Progenitor cell of endocrine pancreas (in vitro differentiated cells): ENCODE results near the gene GCN1. TPM values are rescaled to one million over a fixed set of nuclear protein-coding genes. Genes with fewer than 3 reads are reported as not detected.

ENCODE experiments used
- DNase-seq: peaks from one replicate; pipeline ENCODE4 v3.0.0; 2021; ENCODE audit warnings: low spot score; ENCODE audit not compliant: unreplicated experiment
- H3K27ac Mint-ChIP-seq: 2 replicates; pipeline ENCODE4 v1.8.0; 2021; ENCODE audit warnings: mild to moderate bottlenecking, moderate library complexity, mixed read lengths
- H3K27me3 Mint-ChIP-seq: 2 replicates; pipeline ENCODE4 v1.8.0; 2021; ENCODE audit warnings: mixed read lengths
- H3K36me3 Mint-ChIP-seq: 2 replicates; pipeline ENCODE4 v1.8.0; 2022; ENCODE audit warnings: mixed read lengths; ENCODE audit not compliant: insufficient read depth
- H3K4me1 Mint-ChIP-seq: 2 replicates; pipeline ENCODE4 v1.8.0; 2021; ENCODE audit warnings: low read depth, mixed read lengths
- H3K4me3 Mint-ChIP-seq: 2 replicates; pipeline ENCODE4 v1.8.0; 2021; ENCODE audit warnings: low read depth, mild to moderate bottlenecking, moderate library complexity, mixed read lengths
- H3K9me3 Mint-ChIP-seq: 2 replicates; pipeline ENCODE4 v1.8.0; 2021; ENCODE audit warnings: low read depth, mixed read lengths
- CTCF ChIP-seq: fragments of 200-600 bp; sonication (generic); IDR thresholded peaks from one replicate; pipeline ENCODE4 v1.5.0; 2021; ENCODE audit warnings: antibody characterized with exemption, mild to moderate bottlenecking; ENCODE audit not compliant: unreplicated experiment
- total RNA-seq: library from RNA; stranded (reverse); gene quantifications from 2 replicates; pipeline ENCODE4 v1.2.1, GENCODE V29; 2021

Gene GCN1
- total RNA-seq, 1 donor from 2014 or later: 117 TPM

GRCh38 chr12:120125029-120125428 is 69.5 kb downstream of the GCN1 start:
- DNase-seq: no peak
- Mint-ChIP-seq H3K4me1 (no peaks in the 10 kb centered on the region), H3K4me3 (no peak overlapping the region), H3K27me3 (no peaks in the 10 kb centered on the region), H3K27ac (no peak overlapping the region), H3K36me3 (peaks cover 16% of the 10 kb centered on the region), H3K9me3 (no peaks in the 10 kb centered on the region)
- no peak for TF ChIP-seq CTCF

- Mint-ChIP-seq H3K27me3 (no peaks in the 10 kb centered on the region), H3K4me1 (peaks cover 12% of the 10 kb centered on the region), H3K27ac (no peak overlapping the region), H3K36me3 (peaks cover 1% of the 10 kb centered on the region), H3K4me3 (no peak overlapping the region), H3K9me3 (no peaks in the 10 kb centered on the region)
- TF ChIP-seq CTCF: no peak
- DNase-seq: no peak
Measured at GRCh38 chr12:120121766-120122293, 72.7 kb downstream of the GCN1 start.

GRCh38 chr12:120121343-120121742 is 73.2 kb downstream of the GCN1 start:
- H3K4me1 Mint-ChIP-seq: peaks cover 12% of the 10 kb centered on the region
- no peak overlapping the region for H3K27ac Mint-ChIP-seq
- no peak for DNase-seq
- no peaks in the 10 kb centered on the region for H3K36me3 Mint-ChIP-seq
- H3K9me3 Mint-ChIP-seq: no peaks in the 10 kb centered on the region
- no peak for TF ChIP-seq CTCF
- H3K4me3 Mint-ChIP-seq: no peak overlapping the region
- H3K27me3 Mint-ChIP-seq: no peaks in the 10 kb centered on the region

GRCh38 chr12:120119271-120119973 is 75.1 kb downstream of the GCN1 start:
- no peak for TF ChIP-seq CTCF
- Mint-ChIP-seq H3K9me3 (no peaks in the 10 kb centered on the region), H3K4me1 (peaks cover 25% of the 10 kb centered on the region), H3K27me3 (no peaks in the 10 kb centered on the region), H3K27ac (no peak overlapping the region), H3K4me3 (no peak overlapping the region), H3K36me3 (peaks cover 4% of the 10 kb centered on the region)
- DNase-seq: no peak

- no peak for TF ChIP-seq CTCF
- Mint-ChIP-seq H3K36me3 (peaks cover 4% of the 10 kb centered on the region), H3K9me3 (no peaks in the 10 kb centered on the region), H3K27ac (no peak overlapping the region), H3K27me3 (no peaks in the 10 kb centered on the region), H3K4me3 (peak overlapping the region; percentile 79), H3K4me1 (peaks cover 25% of the 10 kb centered on the region)
- DNase-seq: no peak
Measured at GRCh38 chr12:120118321-120119061, 76.0 kb downstream of the GCN1 start.
